ENCODE results near the gene REEP1.

Gene REEP1

GRCh38 chr2:86375623-86376022 is 38.2 kb upstream of the REEP1 start:
- DNase-seq (ENCODE audit: low spot score) = no peak
- Histone ChIP-seq H3K27me3 (ENCODE audit: insufficient read depth, poor library complexity, severe bottlenecking) (no peaks in the 10 kb centered on the region), H3K27ac (ENCODE audit: poor library complexity, severe bottlenecking) (no peak overlapping the region), H3K9me3 (ENCODE audit: severe bottlenecking) (no peaks in the 10 kb centered on the region), H3K36me3 (ENCODE audit: low read depth) (no peaks in the 10 kb centered on the region), H3K4me1 (ENCODE audit: insufficient read depth, poor library complexity, severe bottlenecking) (no peaks in the 10 kb centered on the region), H3K4me3 (ENCODE audit: severe bottlenecking) (no peak overlapping the region)
- TF ChIP-seq CTCF (IDR thresholded peaks at IDR 0.05; ENCODE audit: poor library complexity, severe bottlenecking) = no peak
- no peak for ATAC-seq (ENCODE audit: low read depth)

- no peaks in the 10 kb centered on the region for H3K27me3 ChIP-seq (ENCODE audit: insufficient read depth, poor library complexity, severe bottlenecking)
- H3K36me3 ChIP-seq (ENCODE audit: low read depth) = no peaks in the 10 kb centered on the region
- TF ChIP-seq CTCF (IDR thresholded peaks at IDR 0.05; ENCODE audit: poor library complexity, severe bottlenecking) = peak; percentile 59
- H3K27ac ChIP-seq (ENCODE audit: poor library complexity, severe bottlenecking) = no peak overlapping the region
- H3K9me3 ChIP-seq (ENCODE audit: severe bottlenecking) = no peaks in the 10 kb centered on the region
- ATAC-seq (ENCODE audit: low read depth) (peak; percentile 68; the same call in 2 of the 3 replicates), DNase-seq (ENCODE audit: low spot score) (no peak)
- no peak overlapping the region for H3K4me3 ChIP-seq (ENCODE audit: severe bottlenecking)
- peaks cover 3% of the 10 kb centered on the region for H3K4me1 ChIP-seq (ENCODE audit: insufficient read depth, poor library complexity, severe bottlenecking)
Measured at GRCh38 chr2:86372641-86373502, 35.4 kb upstream of the REEP1 start.

GRCh38 chr2:86372133-86372532 is 34.7 kb upstream of the REEP1 start:
- Histone ChIP-seq H3K9me3 (ENCODE audit: severe bottlenecking) (no peaks in the 10 kb centered on the region), H3K27me3 (ENCODE audit: insufficient read depth, poor library complexity, severe bottlenecking) (no peaks in the 10 kb centered on the region), H3K27ac (ENCODE audit: poor library complexity, severe bottlenecking) (no peak overlapping the region), H3K4me1 (ENCODE audit: insufficient read depth, poor library complexity, severe bottlenecking) (peaks cover 6% of the 10 kb centered on the region), H3K36me3 (ENCODE audit: low read depth) (no peaks in the 10 kb centered on the region), H3K4me3 (ENCODE audit: severe bottlenecking) (no peak overlapping the region)
- DNase-seq (ENCODE audit: low spot score) = no peak
- no peak for TF ChIP-seq CTCF (IDR thresholded peaks at IDR 0.05; ENCODE audit: poor library complexity, severe bottlenecking)
- no peak for ATAC-seq (ENCODE audit: low read depth)

- no peak overlapping the region for H3K4me3 ChIP-seq (ENCODE audit: severe bottlenecking)
- no peaks in the 10 kb centered on the region for H3K9me3 ChIP-seq (ENCODE audit: severe bottlenecking)
- no peaks in the 10 kb centered on the region for H3K27me3 ChIP-seq (ENCODE audit: insufficient read depth, poor library complexity, severe bottlenecking)
- TF ChIP-seq CTCF (IDR thresholded peaks at IDR 0.05; ENCODE audit: poor library complexity, severe bottlenecking) = no peak
- no peak for ATAC-seq (ENCODE audit: low read depth)
- H3K27ac ChIP-seq (ENCODE audit: poor library complexity, severe bottlenecking) = no peak overlapping the region
- peaks cover 6% of the 10 kb centered on the region for H3K4me1 ChIP-seq (ENCODE audit: insufficient read depth, poor library complexity, severe bottlenecking)
- H3K36me3 ChIP-seq (ENCODE audit: low read depth) = no peaks in the 10 kb centered on the region
- no peak for DNase-seq (ENCODE audit: low spot score)
Measured at GRCh38 chr2:86371527-86371926, 34.1 kb upstream of the REEP1 start.

- DNase-seq (ENCODE audit: low spot score) (no peak), ATAC-seq (ENCODE audit: low read depth) (no peak)
- H3K4me1 ChIP-seq (ENCODE audit: insufficient read depth, poor library complexity, severe bottlenecking) = peaks cover 6% of the 10 kb centered on the region
- no peaks in the 10 kb centered on the region for H3K27me3 ChIP-seq (ENCODE audit: insufficient read depth, poor library complexity, severe bottlenecking)
- no peaks in the 10 kb centered on the region for H3K36me3 ChIP-seq (ENCODE audit: low read depth)
- H3K9me3 ChIP-seq (ENCODE audit: severe bottlenecking) = no peaks in the 10 kb centered on the region
- TF ChIP-seq CTCF (IDR thresholded peaks at IDR 0.05; ENCODE audit: poor library complexity, severe bottlenecking) = no peak
- no peak overlapping the region for H3K27ac ChIP-seq (ENCODE audit: poor library complexity, severe bottlenecking)
- no peak overlapping the region for H3K4me3 ChIP-seq (ENCODE audit: severe bottlenecking)
Measured at GRCh38 chr2:86370579-86370978, 33.2 kb upstream of the REEP1 start.

Data from RWPE2 (cell line).